Brain microvascular endothelial cell (primary cell): ENCODE results near the gene IL1RL2.

Source experiments
- DNase-seq: peaks from one replicate; pipeline ENCODE4 v3.0.0-alpha.2; 2020
- H3K27ac ChIP-seq: fragments of 250-450 bp; sonication (Bioruptor Pico); 2 replicates; pipeline ENCODE4 v1.5.1; 2020; ENCODE audit warnings: mild to moderate bottlenecking, moderate library complexity
- H3K27me3 ChIP-seq: fragments of 250-450 bp; sonication (Bioruptor Pico); replicated peaks from 2 replicates; pipeline ENCODE4 v1.5.1; 2020; ENCODE audit warnings: mild to moderate bottlenecking
- H3K36me3 ChIP-seq: fragments of 250-450 bp; sonication (Bioruptor Pico); replicated peaks from 2 replicates; pipeline ENCODE4 v1.5.1; 2020; ENCODE audit warnings: mild to moderate bottlenecking
- H3K4me3 ChIP-seq: 2 replicates; pipeline ENCODE4 v1.5.1; 2011; ENCODE audit warnings: low read depth, mild to moderate bottlenecking, control low read depth, low read length, moderate library complexity
- CTCF ChIP-seq: IDR thresholded peaks from 2 replicates; pipeline ENCODE4 v1.5.1; 2011; ENCODE audit warnings: low read depth, mild to moderate bottlenecking, moderate library complexity, low read length, control low read depth, inconsistent platforms; ENCODE audit errors: missing control alignments
- in situ Hi-C: cut with HindIII; loops from 2 replicates; pipeline ENCODE4 v1.10.0; 2017; ENCODE audit warnings: low sequenced_read_pairs, low pct_ligation_motif_present

Gene IL1RL2

DNA sequence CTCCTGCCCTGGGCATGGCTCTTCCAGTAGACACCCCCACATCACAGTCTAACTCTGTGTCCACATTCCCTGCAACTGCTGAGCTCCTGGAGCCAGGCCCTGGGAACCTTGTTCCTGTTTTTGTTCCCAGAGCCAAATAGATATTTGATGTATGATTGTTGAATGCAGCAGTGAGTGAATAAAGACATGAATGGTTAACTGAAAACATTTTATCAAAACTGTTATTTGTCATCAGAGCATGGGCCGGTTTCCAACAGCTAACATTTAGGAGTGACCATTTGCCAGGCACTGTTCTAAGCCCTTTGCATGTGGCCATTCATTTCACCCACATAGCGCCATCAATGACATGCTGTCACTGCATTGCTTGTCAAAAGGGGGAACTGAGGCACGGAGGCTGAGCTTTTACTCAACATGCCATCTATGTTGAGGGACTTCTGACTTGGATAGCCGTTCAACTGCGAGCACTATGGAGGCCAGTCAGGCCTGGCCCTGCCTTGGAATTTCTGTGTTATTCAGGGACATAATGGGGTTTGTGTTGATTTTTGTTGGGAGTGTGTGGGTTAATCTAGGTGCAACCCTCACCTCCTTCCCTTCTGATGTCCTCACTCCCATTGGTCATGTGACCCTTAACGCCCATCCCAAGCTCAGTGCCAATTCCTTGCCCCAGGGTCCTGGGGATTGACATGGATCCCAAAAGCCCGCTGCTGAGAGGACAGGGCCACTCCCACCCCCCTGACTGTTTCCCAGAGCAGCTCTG is 31.7 kb upstream of the IL1RL2 start:
- Histone ChIP-seq H3K4me3 (no peak overlapping the region), H3K27me3 (no peaks in the 10 kb centered on the region), H3K36me3 (peaks cover 30% of the 10 kb centered on the region), H3K27ac (no peak overlapping the region)
- no peak for DNase-seq
- in situ Hi-C loops, result no loop called here
- TF ChIP-seq CTCF, result no peak

GRCh38 chr2:102155703-102156515 is 30.9 kb upstream of the IL1RL2 start:
- in situ Hi-C loops, result no loop called here
- peaks cover 32% of the 10 kb centered on the region for H3K36me3 ChIP-seq
- no peak overlapping the region for H3K4me3 ChIP-seq
- H3K27ac ChIP-seq, result no peak overlapping the region
- no peaks in the 10 kb centered on the region for H3K27me3 ChIP-seq
- DNase-seq, result no peak
- no peak for TF ChIP-seq CTCF

DNA sequence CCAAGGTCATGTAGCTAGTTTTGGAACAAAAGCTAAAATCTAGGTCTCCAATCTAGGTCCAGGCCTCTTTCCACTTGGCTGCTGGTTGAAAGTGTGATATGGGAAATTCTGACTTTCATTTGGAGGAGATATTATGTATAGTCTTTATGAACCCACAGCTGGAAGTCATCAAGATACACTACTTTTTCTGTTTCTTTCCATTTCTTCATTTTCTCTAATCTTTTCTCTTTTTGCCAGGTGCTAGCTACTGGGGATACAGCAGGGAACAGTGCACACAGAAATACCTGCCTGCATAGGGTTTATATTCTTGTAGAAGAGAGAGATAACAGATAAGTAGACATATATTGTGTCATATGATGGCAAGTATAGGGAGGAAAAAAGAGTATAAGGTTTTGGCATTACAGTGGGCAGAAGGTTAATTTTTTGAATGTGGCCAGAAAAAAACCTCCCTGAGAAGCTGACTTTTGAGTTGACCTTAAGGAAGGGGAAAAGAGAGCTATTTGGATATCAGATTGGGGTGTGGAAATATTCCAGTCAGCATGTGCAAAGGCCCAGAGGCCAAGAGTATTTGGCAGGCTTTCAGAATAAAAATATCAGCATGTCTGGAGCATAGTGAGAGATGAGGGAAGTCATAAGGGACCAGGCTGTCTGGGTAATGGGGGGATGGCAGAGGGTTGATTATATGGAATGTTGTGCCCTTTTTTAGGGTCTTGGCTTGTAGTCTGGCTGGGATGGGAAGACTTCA is 28.6 kb upstream of the IL1RL2 start:
- no peak for TF ChIP-seq CTCF
- no peak overlapping the region for H3K27ac ChIP-seq
- in situ Hi-C loops, result no loop called here

GRCh38 chr2:102159295-102159694 is 27.5 kb upstream of the IL1RL2 start:
- DNase-seq, result no peak
- Histone ChIP-seq H3K27ac (no peak overlapping the region), H3K36me3 (peaks cover 28% of the 10 kb centered on the region), H3K4me3 (no peak overlapping the region), H3K27me3 (no peaks in the 10 kb centered on the region)
- in situ Hi-C loops, result no loop called here
- peak; percentile 19 for TF ChIP-seq CTCF

More for the DNA sequence above, 28.6 kb upstream of the IL1RL2 start:
- Histone ChIP-seq H3K36me3 (peaks cover 32% of the 10 kb centered on the region), H3K4me3 (no peak overlapping the region), H3K27me3 (no peaks in the 10 kb centered on the region)
- DNase-seq, result no peak

GRCh38 chr2:102166189-102166845 is 20.5 kb upstream of the IL1RL2 start:
- H3K27me3 ChIP-seq, result no peaks in the 10 kb centered on the region
- in situ Hi-C loops, result no loop called here
- TF ChIP-seq CTCF, result peak; percentile 75
- no peak overlapping the region for H3K4me3 ChIP-seq
- peak overlapping the region; percentile 9 for H3K27ac ChIP-seq
- peak; percentile 57 for DNase-seq
- peaks cover 11% of the 10 kb centered on the region for H3K36me3 ChIP-seq
